ENCODE results near the gene BROX. TPM values are rescaled to one million over a fixed set of nuclear protein-coding genes. Genes with fewer than 3 reads are reported as not detected.
"Not testable (repeated sequence)": the region's sequence is repeated elsewhere in the genome, so short reads cannot be mapped to it uniquely, and the experiment has no call there.

Gene BROX
- total RNA-seq, 1 donor from 2014 or later = 32.5 TPM

GRCh38 chr1:222734740-222735139 is 22.4 kb downstream of the BROX start:
- DNase-seq (ENCODE audit: extremely low spot score, unreplicated experiment) = no peak
- Mint-ChIP-seq H3K27me3 (no peaks in the 10 kb centered on the region), H3K4me1 (ENCODE audit: unreplicated experiment) (no peaks in the 10 kb centered on the region), H3K36me3 (peaks cover 20% of the 10 kb centered on the region), H3K4me3 (no peak overlapping the region), H3K27ac (no peak overlapping the region), H3K9me3 (no peaks in the 10 kb centered on the region)
- no peak for TF ChIP-seq CTCF (conservative IDR thresholded peaks at IDR 0.05)

DNA sequence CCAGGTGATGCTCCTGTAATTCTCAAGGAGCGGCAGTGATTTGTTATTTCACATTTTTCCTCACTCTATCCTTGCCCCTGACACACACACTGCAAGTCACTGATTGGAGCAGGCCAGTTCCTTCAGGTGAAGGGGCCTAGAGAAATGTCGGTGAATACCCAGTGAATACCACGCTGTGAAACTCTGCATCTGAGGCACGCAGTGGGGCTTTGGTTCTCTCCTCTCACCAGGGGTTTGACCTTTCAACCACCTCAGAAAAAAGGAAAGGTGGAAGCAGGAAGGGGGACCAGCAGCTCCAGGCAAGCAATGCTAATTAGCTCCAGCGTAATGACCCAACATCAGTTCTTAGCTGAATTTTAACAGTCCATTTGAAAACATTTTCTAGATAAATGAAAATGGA is 24.1 kb downstream of the BROX start:
- Mint-ChIP-seq H3K27ac (no peak overlapping the region), H3K9me3 (no peaks in the 10 kb centered on the region), H3K27me3 (no peaks in the 10 kb centered on the region), H3K4me1 (ENCODE audit: unreplicated experiment) (no peaks in the 10 kb centered on the region), H3K4me3 (no peak overlapping the region), H3K36me3 (peaks cover 13% of the 10 kb centered on the region)
- DNase-seq (ENCODE audit: extremely low spot score, unreplicated experiment) = no peak
- TF ChIP-seq CTCF (conservative IDR thresholded peaks at IDR 0.05) = no peak

- no peak for TF ChIP-seq CTCF (conservative IDR thresholded peaks at IDR 0.05)
- H3K4me3 Mint-ChIP-seq = no peak within 1 kb of the TSS
- H3K27me3 Mint-ChIP-seq = no peaks in the 10 kb centered on the region
- H3K9me3 Mint-ChIP-seq = no peaks in the 10 kb centered on the region
- no peak within 1 kb of the TSS for H3K27ac Mint-ChIP-seq
- H3K36me3 Mint-ChIP-seq = peaks cover 10% of the 10 kb centered on the region
- DNase-seq (ENCODE audit: extremely low spot score, unreplicated experiment) = no peak
- no peaks in the 10 kb centered on the region for H3K4me1 Mint-ChIP-seq (ENCODE audit: unreplicated experiment)
These were observed 24.6 kb downstream of the BROX start, which contains the start of gene FAM177B for GRCh38 chr1:222736972-222737371. Gene FAM177B (plus strand): TSS chr1:222737202. CDS start chr1:222746546, 9,344 bp downstream.

DNA sequence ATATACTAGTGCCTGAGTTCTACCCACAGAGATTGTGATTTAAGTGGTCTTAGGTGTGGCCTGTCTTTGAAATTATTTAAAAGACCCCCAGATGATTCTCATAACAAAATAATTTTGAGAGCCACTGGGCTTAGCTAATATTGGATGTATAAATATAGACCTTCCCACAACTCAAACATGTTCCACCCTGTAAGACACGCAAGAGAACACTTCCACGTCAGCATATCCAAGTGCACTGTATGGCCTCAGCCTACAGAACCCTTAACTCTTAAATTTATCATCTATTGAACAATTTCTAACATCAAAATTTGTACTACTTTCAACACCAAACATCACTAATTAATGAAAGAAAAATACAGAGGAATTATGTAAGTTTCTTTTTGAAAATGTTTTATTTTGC is 27.1 kb downstream of the BROX start:
- Mint-ChIP-seq H3K9me3 (no peaks in the 10 kb centered on the region), H3K36me3 (no peaks in the 10 kb centered on the region), H3K27ac (no peak overlapping the region), H3K4me3 (no peak overlapping the region), H3K4me1 (ENCODE audit: unreplicated experiment) (no peaks in the 10 kb centered on the region), H3K27me3 (no peaks in the 10 kb centered on the region)
- DNase-seq (ENCODE audit: extremely low spot score, unreplicated experiment) = no peak
- TF ChIP-seq CTCF (conservative IDR thresholded peaks at IDR 0.05) = no peak

- H3K9me3 Mint-ChIP-seq = no peaks in the 10 kb centered on the region
- no peak overlapping the region for H3K27ac Mint-ChIP-seq
- DNase-seq (ENCODE audit: extremely low spot score, unreplicated experiment) = no peak
- H3K27me3 Mint-ChIP-seq = no peaks in the 10 kb centered on the region
- H3K4me3 Mint-ChIP-seq = no peak overlapping the region
- no peaks in the 10 kb centered on the region for H3K4me1 Mint-ChIP-seq (ENCODE audit: unreplicated experiment)
- no peak for TF ChIP-seq CTCF (conservative IDR thresholded peaks at IDR 0.05)
- no peaks in the 10 kb centered on the region for H3K36me3 Mint-ChIP-seq
These were observed 27.6 kb downstream of the BROX start for GRCh38 chr1:222739929-222740328.

DNA sequence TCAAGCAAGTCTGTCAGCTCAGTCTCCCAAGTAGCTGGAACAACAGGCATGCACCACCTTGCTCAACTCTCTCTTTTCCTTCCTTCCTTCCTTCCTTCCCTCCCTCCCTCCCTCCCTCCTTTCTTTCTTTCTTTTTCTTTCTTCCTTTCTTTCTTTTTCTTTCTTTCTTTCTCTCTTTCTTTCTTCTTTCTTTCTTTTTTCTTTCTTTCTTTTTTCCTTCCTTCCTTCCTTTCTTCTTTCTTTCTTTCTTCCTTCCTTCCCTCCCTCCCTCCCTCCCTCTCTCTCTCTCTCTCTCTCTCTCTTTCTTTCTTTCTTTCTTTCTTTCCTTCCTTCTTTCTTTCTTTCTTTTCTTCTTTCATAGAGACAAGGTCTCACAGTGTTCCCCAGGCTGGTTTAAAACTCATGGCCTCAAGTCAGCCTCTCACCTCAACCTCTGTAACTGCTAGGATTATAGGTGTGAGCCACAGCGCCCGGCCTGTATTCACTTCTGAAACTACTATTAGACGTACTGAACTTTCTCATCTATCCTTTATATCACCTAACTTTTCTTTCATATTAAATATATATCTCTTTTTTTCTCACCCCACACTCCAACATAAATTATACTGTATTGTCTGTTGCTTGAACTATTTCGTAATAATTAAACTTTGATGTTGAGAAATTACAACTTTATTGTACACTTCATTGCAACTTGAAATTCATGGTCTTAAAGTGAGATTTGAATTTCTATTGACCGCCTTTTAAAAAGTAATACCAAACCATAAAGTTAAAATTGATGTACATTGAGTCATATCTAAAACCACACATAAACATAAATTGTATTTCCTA is 29.5 kb downstream of the BROX start:
- not testable (repeated sequence) for DNase-seq (ENCODE audit: extremely low spot score, unreplicated experiment); H3K36me3 Mint-ChIP-seq; H3K9me3 Mint-ChIP-seq; H3K4me3 Mint-ChIP-seq; H3K4me1 Mint-ChIP-seq (ENCODE audit: unreplicated experiment); H3K27ac Mint-ChIP-seq; H3K27me3 Mint-ChIP-seq

All from type B pancreatic cell (in vitro differentiated cells).